Natural killer cell treated with Interleukin-12 subunit alpha and Interleukin-12 subunit beta and Interleukin-15 and Interleukin-18, amount 100 ng/mL, for 72 hours (primary cell): Measurements from ENCODE around the gene ARHGEF38. TPM values are rescaled to one million over a fixed set of nuclear protein-coding genes. Genes with fewer than 3 reads are reported as not detected.

Source experiments
- total RNA-seq, 2 donors: library from RNA; stranded (reverse); gene quantifications; one replicate each; pipeline ENCODE4 v1.2.3, GENCODE V29; 2022

The ARHGEF38 gene
- total RNA-seq, 2 donors from 2014 or later, result not detected

Other genes starting within 250 kb of the ARHGEF38 start
- 10 to 100 TPM; 45.0 to 63.1 TPM for gene PPA2, start 78.6 kb upstream of the ARHGEF38 start, total RNA-seq
- gene INTS12, start 156.1 kb downstream of the ARHGEF38 start, total RNA-seq, result 10 to 100 TPM; 20.4 to 24.4 TPM
- gene GSTCD, start 156.2 kb downstream of the ARHGEF38 start, total RNA-seq, result 10 to 100 TPM; 17.1 to 24.8 TPM